ENCODE results near the gene STAM.
"Not testable (repeated sequence)": the region's sequence is repeated elsewhere in the genome, so short reads cannot be mapped to it uniquely, and the experiment has no call there.

The STAM gene

DNA sequence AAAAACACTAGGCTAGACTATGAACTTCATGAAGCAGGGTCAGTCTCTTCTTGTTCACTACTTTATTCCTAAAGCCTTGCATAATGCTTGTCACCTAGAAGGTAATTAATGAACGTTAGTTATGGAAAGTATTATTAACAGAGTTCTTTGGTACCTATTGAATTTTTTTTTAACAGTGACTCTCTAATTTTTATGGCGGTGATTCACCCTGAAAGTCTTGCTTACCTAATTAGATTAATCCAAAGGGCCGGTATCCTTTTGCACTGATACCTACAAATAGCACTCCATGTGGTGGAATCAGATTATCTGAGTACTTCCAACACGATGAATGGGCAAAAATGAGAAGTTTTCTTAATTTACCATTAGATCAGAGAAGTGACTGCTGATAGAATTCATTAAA, 31.7 kb downstream of the STAM start:
- no peak for DNase-seq (ENCODE audit: low read depth in 2 of 2)

DNA sequence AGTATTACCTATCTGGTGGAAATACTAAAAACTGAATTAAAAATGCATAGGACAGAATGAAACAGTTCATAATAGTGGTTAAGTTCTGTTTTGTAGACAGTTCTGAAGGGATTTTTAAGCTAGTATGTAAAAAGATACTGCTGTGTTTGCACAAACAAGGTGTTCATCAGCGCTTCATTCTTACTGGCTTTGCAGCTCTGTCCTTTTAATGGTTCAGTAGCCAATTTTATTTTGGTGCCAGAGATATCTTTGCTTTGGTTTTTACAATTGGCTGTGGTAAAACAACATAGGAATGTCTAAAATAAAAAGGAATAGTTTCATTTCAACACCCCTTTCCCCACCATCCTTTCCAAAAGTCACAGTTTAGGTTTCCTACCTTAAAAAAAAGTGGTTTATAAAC, 33.0 kb downstream of the STAM start:
- DNase-seq (ENCODE audit: low read depth in 2 of 2), result no peak

GRCh38 chr10:17682236-17682946, 38.4 kb downstream of the STAM start:
- DNase-seq (ENCODE audit: low read depth in 2 of 2), result no peak

GRCh38 chr10:17683541-17683940, 39.6 kb downstream of the STAM start:
- no peak for DNase-seq (ENCODE audit: low read depth in 2 of 2)

DNA sequence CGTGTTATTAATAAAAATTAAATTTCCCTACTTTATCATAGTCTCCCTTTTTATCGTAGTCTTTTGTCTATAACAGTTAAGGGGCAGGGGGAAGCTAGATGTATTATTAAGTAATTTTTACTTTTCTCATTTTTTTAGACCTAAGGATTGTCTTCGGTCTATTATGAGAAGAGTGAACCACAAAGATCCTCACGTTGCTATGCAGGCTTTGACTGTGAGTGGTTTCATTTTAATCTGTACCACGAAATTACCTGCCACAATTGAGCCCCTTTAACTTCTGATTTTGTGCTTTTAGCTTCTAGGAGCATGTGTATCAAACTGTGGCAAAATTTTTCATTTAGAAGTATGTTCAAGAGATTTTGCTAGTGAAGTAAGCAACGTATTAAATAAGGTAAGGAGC, 40.6 kb downstream of the STAM start:
- DNase-seq (ENCODE audit: low read depth in 2 of 2), result no peak

- peak in 1 of 2 donors; percentile 16 for DNase-seq (ENCODE audit: low read depth in 2 of 2)
Observed at GRCh38 chr10:17685233-17685840, 41.4 kb downstream of the STAM start.

DNA sequence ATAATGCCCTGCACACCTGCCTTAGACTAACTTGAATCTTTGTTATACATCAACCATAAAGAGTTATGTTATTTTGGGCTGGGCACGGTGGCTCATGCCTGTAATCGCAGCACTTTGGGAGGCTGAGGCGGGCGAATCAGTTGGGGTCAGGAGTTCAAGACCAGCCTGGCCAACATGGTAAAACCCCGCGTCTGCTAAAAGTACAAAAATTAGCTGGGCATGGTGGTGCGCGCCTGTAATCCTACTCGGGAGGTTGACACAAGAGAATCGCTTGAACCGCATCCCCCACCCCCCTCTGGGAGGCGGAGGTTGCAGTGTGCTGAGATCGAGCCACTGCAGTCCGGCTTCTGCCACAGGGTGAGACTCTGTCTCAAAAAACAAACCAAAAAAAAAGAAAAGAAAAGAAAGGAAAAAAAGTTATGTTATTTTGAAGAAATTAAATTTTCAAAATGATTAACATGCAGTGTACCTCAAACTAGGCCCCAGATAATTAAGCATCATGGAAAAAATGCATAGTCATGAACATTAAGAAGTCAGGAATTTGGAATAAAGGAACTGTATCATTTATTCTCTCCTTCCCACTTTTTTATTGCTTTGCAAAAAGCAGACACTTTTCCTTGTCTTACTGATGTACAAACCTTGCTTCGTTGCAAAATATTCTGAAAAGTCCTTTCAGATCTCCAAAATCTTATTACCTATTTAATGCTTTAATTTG, 43.3 kb downstream of the STAM start:
- no peak for DNase-seq (ENCODE audit: low read depth in 2 of 2)

DNA sequence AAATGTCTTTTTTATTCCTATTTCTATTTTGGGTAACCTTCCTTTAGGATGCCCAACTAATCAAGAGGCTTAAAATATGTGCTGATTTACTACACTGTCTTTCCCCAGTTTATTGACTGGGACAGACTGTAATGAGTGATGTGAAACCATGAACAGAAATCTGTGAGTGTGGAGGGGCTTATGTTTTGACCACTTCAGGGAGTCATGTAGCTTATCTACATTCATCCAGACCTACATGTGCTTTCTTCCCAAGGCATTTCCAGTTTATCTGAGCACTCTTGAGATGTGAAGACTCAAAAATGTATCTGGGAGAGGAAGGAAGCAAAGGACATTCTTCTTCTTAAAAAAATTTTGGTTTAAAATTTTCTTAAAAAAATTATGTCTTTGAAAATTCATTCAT, 45.2 kb downstream of the STAM start:
- DNase-seq (ENCODE audit: low read depth in 2 of 2), result no peak

DNA sequence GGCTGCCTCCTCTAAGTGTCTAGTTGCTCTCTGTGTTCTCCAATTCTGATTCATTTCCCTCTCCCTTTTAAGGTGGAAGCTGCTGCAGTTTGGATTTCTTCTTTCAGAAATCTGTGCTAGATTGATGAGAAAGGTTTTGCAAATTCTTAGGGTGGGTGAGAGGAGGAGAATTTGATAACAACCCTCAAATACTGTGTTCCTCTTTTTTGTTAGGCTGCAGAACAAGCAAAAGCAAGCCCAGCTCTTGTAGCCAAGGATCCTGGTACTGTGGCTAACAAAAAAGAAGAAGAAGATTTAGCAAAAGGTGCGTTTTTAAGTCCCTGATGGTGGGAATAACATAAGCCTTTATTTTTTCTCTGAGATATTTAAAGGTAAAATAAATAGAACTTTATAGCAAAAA, 49.1 kb downstream of the STAM start:
- DNase-seq (ENCODE audit: low read depth in 2 of 2), result no peak

DNA sequence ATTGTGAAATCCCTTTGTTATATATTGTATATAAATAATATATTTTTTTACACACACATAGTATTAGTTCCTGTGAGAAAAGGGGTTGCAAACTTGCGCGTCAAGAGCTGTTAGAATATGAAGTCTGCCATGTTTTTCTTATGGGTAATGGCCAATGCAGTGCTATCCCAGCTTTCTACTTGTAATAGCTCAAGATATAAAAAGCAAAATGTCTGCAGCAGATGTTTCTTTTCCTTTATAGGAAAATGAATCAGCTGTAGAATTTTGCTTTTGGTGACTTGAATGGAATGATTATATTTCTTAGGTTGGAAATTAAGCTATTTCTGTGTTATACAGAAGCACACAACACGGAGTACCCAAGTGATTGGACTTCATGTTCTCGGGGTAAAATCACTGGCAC, 54.7 kb downstream of the STAM start:
- no peak for DNase-seq (ENCODE audit: low read depth in 2 of 2)

DNA sequence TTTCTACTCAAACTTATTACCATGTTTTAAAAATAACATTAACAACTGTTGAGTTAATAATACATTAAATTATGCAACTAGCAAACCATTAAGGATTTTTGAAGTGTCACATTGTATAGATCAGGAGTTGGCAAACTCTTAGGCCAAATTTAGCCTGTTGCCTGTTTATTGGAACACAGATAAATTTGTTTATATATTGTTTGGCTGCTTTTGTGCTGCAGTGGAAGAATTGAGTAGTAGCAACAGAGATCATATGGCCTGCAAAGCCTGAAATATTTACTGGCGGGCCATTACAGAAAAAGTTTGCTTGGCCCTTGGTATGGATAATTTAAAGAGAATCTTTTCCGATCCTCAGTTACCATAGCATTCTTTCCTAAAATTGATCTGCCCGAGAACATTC, 57.4 kb downstream of the STAM start:
- DNase-seq (ENCODE audit: low read depth in 2 of 2), result no peak

DNA sequence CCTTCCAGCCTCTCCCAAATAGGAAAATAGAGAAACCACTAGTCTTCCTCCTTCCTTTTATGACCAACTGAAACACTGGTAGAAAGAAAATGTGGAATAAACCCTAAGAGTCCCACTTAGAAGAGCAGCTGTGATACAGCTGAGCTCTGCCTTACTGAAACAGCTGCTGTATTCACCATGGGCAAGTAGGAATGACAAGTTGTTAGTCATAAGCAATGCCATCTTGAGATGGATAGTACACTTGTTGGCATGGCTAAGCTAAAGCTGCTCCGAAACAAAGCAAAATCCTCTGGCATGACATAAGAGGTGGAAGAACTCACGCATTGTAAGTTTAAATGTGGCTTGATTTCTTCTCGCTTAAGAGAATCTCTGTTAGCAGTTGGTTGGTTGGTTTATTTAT, 59.8 kb downstream of the STAM start:
- no peak for DNase-seq (ENCODE audit: low read depth in 2 of 2)

GRCh38 chr10:17708821-17709220, 64.9 kb downstream of the STAM start:
- DNase-seq (ENCODE audit: low read depth in 2 of 2), result no peak

- DNase-seq (ENCODE audit: low read depth in 2 of 2), result no peak
Observed at GRCh38 chr10:17709492-17709891, 65.5 kb downstream of the STAM start.

DNA sequence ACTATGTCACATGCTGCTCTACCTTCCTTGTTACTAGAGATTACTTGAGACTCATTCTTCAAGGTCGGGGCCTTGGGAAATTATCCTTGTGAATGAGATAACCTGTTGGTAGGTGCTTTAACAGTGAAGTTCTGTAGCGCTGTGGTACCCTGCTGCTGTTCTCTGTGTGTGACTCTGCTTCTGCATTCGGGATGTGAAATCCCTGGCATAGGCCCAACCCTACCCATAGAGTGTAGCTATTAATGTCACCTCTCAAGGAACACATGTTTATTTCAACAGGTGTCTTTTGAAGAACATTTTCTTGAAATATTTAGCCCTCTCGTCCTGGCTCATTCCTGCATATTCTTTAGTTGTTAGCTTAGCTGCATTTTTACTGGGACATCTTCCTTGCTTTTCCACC, 66.2 kb downstream of the STAM start:
- DNase-seq (ENCODE audit: low read depth in 2 of 2), result no peak

DNA sequence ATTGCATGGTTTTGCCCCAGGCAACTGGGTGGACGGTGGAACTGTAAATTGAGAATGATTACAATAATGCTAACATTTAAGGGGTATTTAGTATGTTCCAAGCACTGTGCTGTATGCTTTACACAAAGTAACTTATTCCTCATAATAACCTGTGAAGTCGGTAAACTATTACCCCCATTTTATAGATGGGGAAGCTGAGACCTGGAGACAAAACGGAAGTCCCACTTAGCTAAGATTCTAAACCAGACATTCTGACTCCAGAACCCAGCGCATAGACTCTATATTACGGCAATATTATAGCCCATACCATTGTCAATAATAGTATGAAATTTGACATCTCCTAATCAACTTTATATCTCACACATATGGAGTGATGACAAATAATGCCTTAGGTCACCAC, 68.1 kb downstream of the STAM start:
- no peak for DNase-seq (ENCODE audit: low read depth in 2 of 2)

GRCh38 chr10:17712717-17713471, 68.9 kb downstream of the STAM start:
- no peak for DNase-seq (ENCODE audit: low read depth in 2 of 2)

- no peak for DNase-seq (ENCODE audit: low read depth in 2 of 2)
Observed at GRCh38 chr10:17713758-17714157, 69.8 kb downstream of the STAM start.

- DNase-seq (ENCODE audit: low read depth in 2 of 2), result no peak
Observed at GRCh38 chr10:17716161-17716560, 72.2 kb downstream of the STAM start.

DNA sequence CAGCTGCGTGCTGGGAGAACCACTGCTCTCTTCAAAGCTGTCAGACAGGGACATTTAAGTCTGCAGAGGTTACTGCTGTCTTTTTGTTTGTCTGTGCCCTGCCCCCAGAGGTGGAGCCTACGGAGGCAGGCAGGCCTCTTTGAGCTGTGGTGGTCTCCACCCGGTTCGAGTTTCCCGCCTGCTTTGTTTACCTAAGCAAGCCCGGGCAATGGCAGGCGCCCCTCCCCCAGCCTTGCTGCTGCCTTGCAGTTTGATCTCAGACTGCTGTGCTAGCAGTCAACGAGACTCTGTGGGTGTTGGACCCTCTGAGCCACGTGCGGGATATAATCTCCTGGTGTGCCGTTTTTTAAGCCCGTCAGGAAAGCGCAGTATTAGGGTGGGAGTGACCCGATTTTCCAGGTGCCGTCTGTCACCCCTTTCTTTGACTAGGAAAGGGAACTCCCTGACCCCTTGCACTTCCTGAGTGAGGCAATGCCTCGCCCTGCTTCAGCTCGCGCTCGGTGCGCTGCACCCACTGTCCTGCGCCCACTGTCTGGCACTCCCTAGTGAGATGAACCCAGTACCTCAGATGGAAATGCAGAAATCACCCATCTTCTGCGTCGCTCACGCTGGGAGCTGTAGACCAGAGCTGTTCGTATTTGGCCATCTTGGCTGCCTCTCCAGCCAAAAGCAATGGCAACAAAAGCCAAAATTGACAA, 78.5 kb downstream of the STAM start:
- not testable (repeated sequence) for DNase-seq (ENCODE audit: low read depth in 2 of 2)

DNA sequence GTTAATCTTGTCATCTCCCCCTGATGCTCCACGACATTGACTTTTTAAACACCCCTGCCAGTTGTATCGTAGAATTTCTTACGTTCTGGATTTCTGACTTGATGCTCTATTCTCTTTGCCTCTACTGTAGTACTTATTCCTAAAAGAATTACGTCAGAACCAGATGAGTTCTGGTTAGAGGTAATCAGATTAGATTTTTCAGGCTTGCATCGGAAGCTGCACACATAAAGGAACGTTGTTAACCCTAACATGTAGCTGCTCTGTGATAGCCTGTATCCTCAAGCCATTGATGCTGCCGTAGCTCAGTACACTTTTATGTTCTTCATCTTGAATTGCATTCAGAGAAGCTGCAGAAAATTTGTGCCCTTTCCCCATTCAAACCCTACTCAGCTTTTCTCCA, 81.8 kb downstream of the STAM start:
- DNase-seq (ENCODE audit: low read depth in 2 of 2), result no peak

- no peak for DNase-seq (ENCODE audit: low read depth in 2 of 2)
Observed at GRCh38 chr10:17729630-17730029, 85.7 kb downstream of the STAM start.

Measured in stimulated activated CD4-positive, alpha-beta T cell treated with anti-CD3 and anti-CD28 coated beads, Interleukin-4, amount 100 ng/mL, for 48 hours (primary cell).